ENCODE results near the gene LIMS1. TPM values are rescaled to one million over a fixed set of nuclear protein-coding genes. Genes with fewer than 3 reads are reported as not detected.
A peak's percentile ranks its signal among the peaks of the same experiment; 100 is the strongest.
"Not testable (repeated sequence)": the region's sequence is repeated elsewhere in the genome, so short reads cannot be mapped to it uniquely, and the experiment has no call there.

The LIMS1 gene
- total and polyA plus RNA-seq, 2 donors from 2014 or later, result 14.4 to 65.1 TPM

DNA sequence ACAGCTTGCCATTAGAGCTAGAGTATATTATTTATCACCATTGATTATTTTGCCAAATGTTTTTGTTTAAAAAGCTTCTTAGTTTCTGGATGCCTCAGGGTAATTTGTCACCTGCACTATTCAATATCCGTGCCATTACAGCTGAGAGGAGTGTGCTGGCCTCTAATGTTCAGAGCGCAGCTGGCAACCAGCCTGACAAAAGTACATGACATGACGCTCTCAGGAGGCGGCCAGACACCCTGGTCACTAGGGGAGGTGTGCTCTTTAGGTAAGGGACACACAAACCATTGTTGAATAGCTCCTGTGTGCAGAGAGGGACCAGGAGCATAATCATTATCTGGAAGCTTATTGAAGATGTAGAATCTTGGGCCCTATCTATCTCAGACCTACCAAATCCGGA, 20.3 kb downstream of the LIMS1 start:
- DNase-seq, result no peak
- no peak for FAIRE-seq
- no peaks in the 10 kb centered on the region for H3K9me3 ChIP-seq (ENCODE audit: control insufficient read depth in 2 of 3, insufficient read depth in 1 of 3, low read length in 3 of 3)
- no peak overlapping the region for H3K4me3 ChIP-seq (ENCODE audit: low read length in 3 of 3)
- intact Hi-C loops (cut with DNase I), result no loop called here
- no peaks in the 10 kb centered on the region for H3K36me3 ChIP-seq (ENCODE audit: control insufficient read depth in 2 of 3, insufficient read depth in 3 of 3, low read length in 3 of 3)
- H3K9ac ChIP-seq (ENCODE audit: low read length in 3 of 3), result no peak overlapping the region
- H3K4me1 ChIP-seq (ENCODE audit: control insufficient read depth in 2 of 3, insufficient read depth in 2 of 3, low read depth in 1 of 3, low read length in 3 of 3), result peaks cover 0 to 25% (median 22%) of the 10 kb centered on the region in 3 donors
- TF ChIP-seq CTCF (IDR thresholded peaks at IDR 0.05; ENCODE audit: borderline replicate concordance, extremely low read depth, insufficient read depth), result no peak
- no peak overlapping the region for H3K27ac ChIP-seq (ENCODE audit: low read depth in 2 of 2, low read length in 2 of 2)
- H3K27me3 ChIP-seq (ENCODE audit: control insufficient read depth, insufficient read depth, low read length), result no peaks in the 10 kb centered on the region

GRCh38 chr2:108555572-108555971, 21.3 kb downstream of the LIMS1 start:
- FAIRE-seq (no peak), DNase-seq (no peak)
- Histone ChIP-seq H3K36me3 (ENCODE audit: control insufficient read depth in 2 of 3, insufficient read depth in 3 of 3, low read length in 3 of 3) (no peaks in the 10 kb centered on the region), H3K4me3 (ENCODE audit: low read length in 3 of 3) (no peak overlapping the region), H3K27ac (ENCODE audit: low read depth in 2 of 2, low read length in 2 of 2) (no peak overlapping the region), H3K27me3 (ENCODE audit: control insufficient read depth, insufficient read depth, low read length) (no peaks in the 10 kb centered on the region), H3K9ac (ENCODE audit: low read length in 3 of 3) (no peak overlapping the region), H3K9me3 (ENCODE audit: control insufficient read depth in 2 of 3, insufficient read depth in 1 of 3, low read length in 3 of 3) (no peaks in the 10 kb centered on the region), H3K4me1 (ENCODE audit: control insufficient read depth in 2 of 3, insufficient read depth in 2 of 3, low read depth in 1 of 3, low read length in 3 of 3) (peaks cover 0 to 31% (median 26%) of the 10 kb centered on the region in 3 donors)
- intact Hi-C loops (cut with DNase I), result no loop called here
- TF ChIP-seq CTCF (IDR thresholded peaks at IDR 0.05; ENCODE audit: borderline replicate concordance, extremely low read depth, insufficient read depth), result no peak

- peaks cover 0 to 36% (median 29%) of the 10 kb centered on the region in 3 donors for H3K4me1 ChIP-seq (ENCODE audit: control insufficient read depth in 2 of 3, insufficient read depth in 2 of 3, low read depth in 1 of 3, low read length in 3 of 3)
- H3K9me3 ChIP-seq (ENCODE audit: control insufficient read depth in 2 of 3, insufficient read depth in 1 of 3, low read length in 3 of 3); H3K27ac ChIP-seq (ENCODE audit: low read depth in 2 of 2, low read length in 2 of 2); FAIRE-seq; intact Hi-C loops (cut with DNase I); H3K9ac ChIP-seq (ENCODE audit: low read length in 3 of 3); H3K27me3 ChIP-seq (ENCODE audit: control insufficient read depth, insufficient read depth, low read length); H3K4me3 ChIP-seq (ENCODE audit: low read length in 3 of 3); H3K36me3 ChIP-seq (ENCODE audit: control insufficient read depth in 2 of 3, insufficient read depth in 3 of 3, low read length in 3 of 3): not testable (repeated sequence)
- DNase-seq, result peak in 1 of 5 donors; percentile 42
These were observed 22.3 kb downstream of the LIMS1 start for GRCh38 chr2:108556581-108556980.

DNA sequence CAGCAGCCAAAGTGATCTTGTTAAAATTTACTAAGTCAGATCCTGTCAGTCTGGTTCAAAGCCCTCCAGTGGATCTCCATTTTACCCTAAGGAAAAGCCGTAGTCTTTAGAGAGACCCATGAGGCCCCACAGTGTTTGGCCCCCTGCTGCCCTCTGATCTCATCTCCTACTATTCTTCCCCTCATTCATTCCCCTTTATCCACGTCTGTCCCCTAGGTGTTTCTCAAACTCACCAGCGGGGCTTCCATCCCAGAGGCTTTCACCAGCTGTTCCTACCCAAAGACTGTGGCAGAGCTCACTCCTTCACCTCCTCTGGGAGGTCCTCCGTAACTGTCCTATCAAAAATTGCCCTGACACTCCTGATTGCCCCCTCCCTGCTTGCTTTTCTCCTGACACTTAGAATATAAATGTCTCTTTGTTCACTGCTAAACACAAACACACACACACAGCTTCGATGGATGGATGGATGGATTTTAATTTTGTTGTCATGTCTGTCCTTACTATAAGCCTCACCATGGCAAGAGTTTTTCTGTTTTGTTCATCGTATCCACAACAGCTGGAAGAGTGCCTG, 26.1 kb downstream of the LIMS1 start:
- peaks cover 0 to 18% (median 11%) of the 10 kb centered on the region in 3 donors for H3K4me1 ChIP-seq (ENCODE audit: control insufficient read depth in 2 of 3, insufficient read depth in 2 of 3, low read depth in 1 of 3, low read length in 3 of 3)
- peaks cover 0 to 4% (median 0%) of the 10 kb centered on the region in 3 donors for H3K9me3 ChIP-seq (ENCODE audit: control insufficient read depth in 2 of 3, insufficient read depth in 1 of 3, low read length in 3 of 3)
- no peak for DNase-seq
- no peak for TF ChIP-seq CTCF (IDR thresholded peaks at IDR 0.05; ENCODE audit: borderline replicate concordance, extremely low read depth, insufficient read depth)
- H3K27me3 ChIP-seq (ENCODE audit: control insufficient read depth, insufficient read depth, low read length), result no peaks in the 10 kb centered on the region
- intact Hi-C loops (cut with DNase I), result no loop called here
- no peak overlapping the region for H3K4me3 ChIP-seq (ENCODE audit: low read length in 3 of 3)
- no peak overlapping the region for H3K9ac ChIP-seq (ENCODE audit: low read length in 3 of 3)
- no peak overlapping the region for H3K27ac ChIP-seq (ENCODE audit: low read depth in 2 of 2, low read length in 2 of 2)
- FAIRE-seq, result no peak
- no peaks in the 10 kb centered on the region for H3K36me3 ChIP-seq (ENCODE audit: control insufficient read depth in 2 of 3, insufficient read depth in 3 of 3, low read length in 3 of 3)

Data from kidney (tissue), 14 donors.